Gastrocnemius medialis (tissue), 4 donors: ENCODE data around the gene CAMK2D.

ENCODE experiments used
- POLR2A ChIP-seq, 2 donors: fragments of 450-650 bp; IDR thresholded peaks; one replicate each; pipeline ENCODE4 v1.6.1; 2017; ENCODE audit warnings: antibody characterized with exemption in 2 of 2, mild to moderate bottlenecking in 2 of 2, moderate library complexity in 2 of 2
- TF ChIP-seq, protein P1 (sequence below), 5 experiments: fragments of 450-650 bp in 3 of 5; fragments of 200-600 bp in 2 of 5; sonication (generic) in 2 of 5; IDR thresholded peaks in 4 of 5; conservative IDR thresholded peaks in 1 of 5; 1 replicate in 4 of 5; 2 replicates in 1 of 5; pipeline ENCODE4 v1.5.1; 2016 to 2019; ENCODE audit warnings: antibody characterized with exemption in 5 of 5, mild to moderate bottlenecking in 3 of 5, moderate library complexity in 3 of 5

DNA sequence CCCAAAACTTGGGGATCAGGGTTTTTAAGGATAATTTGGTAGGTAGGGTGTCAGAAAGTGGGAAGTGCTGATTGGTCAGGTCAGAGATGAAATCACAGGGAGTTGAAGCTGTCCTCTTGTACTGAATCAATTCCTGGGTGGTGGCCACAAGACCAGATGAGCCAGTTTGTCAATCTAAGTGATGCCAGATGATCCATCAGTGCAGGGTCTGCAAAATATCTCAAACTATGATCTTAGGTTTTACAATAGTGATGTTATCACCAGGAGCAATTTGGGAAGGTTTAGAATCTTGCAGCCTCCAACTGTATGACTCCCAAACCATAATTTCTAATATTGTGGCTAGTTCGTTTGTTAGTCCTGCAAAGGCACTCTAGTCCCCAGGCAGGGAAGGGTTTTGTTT is 43.3 kb downstream of the CAMK2D start:
- TF ChIP-seq, protein P1, sequence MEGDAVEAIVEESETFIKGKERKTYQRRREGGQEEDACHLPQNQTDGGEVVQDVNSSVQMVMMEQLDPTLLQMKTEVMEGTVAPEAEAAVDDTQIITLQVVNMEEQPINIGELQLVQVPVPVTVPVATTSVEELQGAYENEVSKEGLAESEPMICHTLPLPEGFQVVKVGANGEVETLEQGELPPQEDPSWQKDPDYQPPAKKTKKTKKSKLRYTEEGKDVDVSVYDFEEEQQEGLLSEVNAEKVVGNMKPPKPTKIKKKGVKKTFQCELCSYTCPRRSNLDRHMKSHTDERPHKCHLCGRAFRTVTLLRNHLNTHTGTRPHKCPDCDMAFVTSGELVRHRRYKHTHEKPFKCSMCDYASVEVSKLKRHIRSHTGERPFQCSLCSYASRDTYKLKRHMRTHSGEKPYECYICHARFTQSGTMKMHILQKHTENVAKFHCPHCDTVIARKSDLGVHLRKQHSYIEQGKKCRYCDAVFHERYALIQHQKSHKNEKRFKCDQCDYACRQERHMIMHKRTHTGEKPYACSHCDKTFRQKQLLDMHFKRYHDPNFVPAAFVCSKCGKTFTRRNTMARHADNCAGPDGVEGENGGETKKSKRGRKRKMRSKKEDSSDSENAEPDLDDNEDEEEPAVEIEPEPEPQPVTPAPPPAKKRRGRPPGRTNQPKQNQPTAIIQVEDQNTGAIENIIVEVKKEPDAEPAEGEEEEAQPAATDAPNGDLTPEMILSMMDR (IDR thresholded peaks at IDR 0.05 in 4 of 5, conservative IDR thresholded peaks at IDR 0.05 in 1 of 5), result no peak
- TF ChIP-seq POLR2A (IDR thresholded peaks at IDR 0.05), result no peak
